Endothelial cell of umbilical vein (primary cell): ENCODE results near the gene MEX3D.

Source experiments
- POLR2A ChIP-seq: IDR thresholded peaks from 2 replicates; pipeline ENCODE4 v1.6.1; 2012; ENCODE audit warnings: low read depth, mild to moderate bottlenecking, control low read depth, low read length
- TF ChIP-seq, protein P1 (sequence below), 2 donors: IDR thresholded peaks; 1 replicate in 1 of 2; 2 replicates in 1 of 2; pipeline ENCODE4 v1.5.1; 2011; ENCODE audit warnings: low read length in 2 of 2, mild to moderate bottlenecking in 2 of 2, moderate library complexity in 2 of 2, control low read depth in 1 of 2, inconsistent platforms in 1 of 2, low read depth in 1 of 2; ENCODE audit not compliant: insufficient read depth in 1 of 2; ENCODE audit errors: extremely low read depth in 1 of 2

DNA sequence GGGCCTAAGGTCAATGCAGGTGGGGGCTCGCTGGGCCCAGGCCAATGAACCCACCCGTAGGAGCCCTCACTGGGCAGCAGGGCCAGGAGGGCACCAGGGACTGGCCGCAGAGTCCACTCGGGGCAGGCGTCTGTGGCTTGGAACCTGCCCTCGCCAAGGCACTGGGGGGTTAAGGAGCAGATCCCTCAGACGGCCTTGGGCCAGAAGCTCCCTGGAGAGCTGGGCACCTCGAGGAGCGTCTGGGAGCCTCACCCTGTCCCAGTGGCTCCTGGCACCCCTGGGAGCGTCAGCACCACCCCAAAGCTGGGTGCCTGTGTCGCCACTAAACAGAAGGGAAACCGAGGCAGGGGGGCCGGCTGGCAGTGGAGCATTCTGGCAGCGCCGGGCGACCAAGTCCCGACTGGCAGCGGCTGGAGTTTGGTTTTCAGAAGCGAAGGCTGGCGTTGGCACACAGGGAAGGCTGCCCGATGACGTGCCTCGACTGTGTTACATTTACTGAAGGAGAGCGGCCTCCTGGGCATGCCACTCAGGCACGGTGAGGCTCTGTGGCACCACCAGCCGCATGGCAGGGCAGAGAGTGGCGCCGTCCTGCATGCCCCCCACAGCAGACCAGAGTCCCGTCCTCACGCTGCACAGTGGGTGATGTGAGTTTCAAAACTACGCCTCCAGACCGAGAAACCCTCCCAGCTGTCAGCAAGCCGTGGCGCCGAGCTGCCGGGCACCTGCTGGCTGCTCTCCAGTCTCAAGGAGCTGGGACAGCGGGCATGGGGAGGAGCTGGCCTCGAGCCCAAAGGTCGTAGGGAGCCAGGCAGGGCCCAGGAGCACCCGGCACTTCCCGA lies 9.2 kb upstream of the MEX3D start:
- TF ChIP-seq, protein P1, sequence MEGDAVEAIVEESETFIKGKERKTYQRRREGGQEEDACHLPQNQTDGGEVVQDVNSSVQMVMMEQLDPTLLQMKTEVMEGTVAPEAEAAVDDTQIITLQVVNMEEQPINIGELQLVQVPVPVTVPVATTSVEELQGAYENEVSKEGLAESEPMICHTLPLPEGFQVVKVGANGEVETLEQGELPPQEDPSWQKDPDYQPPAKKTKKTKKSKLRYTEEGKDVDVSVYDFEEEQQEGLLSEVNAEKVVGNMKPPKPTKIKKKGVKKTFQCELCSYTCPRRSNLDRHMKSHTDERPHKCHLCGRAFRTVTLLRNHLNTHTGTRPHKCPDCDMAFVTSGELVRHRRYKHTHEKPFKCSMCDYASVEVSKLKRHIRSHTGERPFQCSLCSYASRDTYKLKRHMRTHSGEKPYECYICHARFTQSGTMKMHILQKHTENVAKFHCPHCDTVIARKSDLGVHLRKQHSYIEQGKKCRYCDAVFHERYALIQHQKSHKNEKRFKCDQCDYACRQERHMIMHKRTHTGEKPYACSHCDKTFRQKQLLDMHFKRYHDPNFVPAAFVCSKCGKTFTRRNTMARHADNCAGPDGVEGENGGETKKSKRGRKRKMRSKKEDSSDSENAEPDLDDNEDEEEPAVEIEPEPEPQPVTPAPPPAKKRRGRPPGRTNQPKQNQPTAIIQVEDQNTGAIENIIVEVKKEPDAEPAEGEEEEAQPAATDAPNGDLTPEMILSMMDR (IDR thresholded peaks at IDR 0.05; ENCODE audit: extremely low read depth in 1 of 2, insufficient read depth in 1 of 2, low read depth in 1 of 2, low read length in 2 of 2), result no peak
- TF ChIP-seq POLR2A, result no peak
